DMS53 treated with DMSO at 0.1 percent for 48 hours (cell line): ENCODE data around the gene TMEM131L.
A peak's percentile ranks its signal among the peaks of the same experiment; 100 is the strongest.

Source experiments
- DNase-seq: peaks from one replicate; lab custom pipeline; 2025; ENCODE audit not compliant: unreplicated experiment; lab: John Stamatoyannopoulos, UW

The TMEM131L gene

DNA sequence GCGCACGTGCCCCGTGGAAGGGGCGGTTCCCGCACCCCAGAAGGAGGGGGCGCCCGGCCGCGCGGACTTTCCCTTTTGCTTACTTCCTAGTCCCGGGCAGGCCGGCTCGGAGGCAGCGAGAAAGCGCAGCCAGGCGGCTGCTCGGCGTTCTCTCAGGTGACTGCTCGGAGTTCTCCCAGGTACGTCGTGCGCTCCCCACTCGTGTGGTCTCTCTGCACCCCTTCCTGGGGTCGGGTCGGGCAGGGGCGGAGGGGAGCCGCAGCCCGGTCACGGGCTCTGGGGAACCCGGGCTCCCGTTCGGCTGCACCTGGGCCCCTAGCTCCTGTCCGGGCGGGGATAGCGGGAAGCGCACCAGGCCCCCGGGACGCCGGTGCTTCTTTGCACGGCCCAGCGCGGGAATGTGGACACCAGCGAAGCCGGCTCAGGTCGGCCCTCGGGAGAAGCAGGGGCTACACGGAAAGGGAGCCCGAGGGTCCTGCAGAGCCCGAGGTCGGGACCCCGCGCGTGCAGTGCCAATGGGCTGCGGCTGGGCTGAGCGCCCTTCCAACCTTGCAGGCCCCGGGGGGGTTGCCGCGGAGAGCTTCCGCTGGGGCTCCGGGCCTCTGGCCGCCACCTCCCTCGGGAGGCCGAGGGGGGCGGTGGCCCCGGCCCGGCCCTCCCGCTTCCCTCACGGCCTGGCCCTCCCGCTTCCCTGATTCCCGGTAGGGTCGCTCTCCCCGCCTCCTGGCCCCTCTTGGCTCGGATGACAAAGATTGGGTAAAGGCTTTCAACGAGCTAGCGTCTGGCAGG is 218.2 kb downstream of the TMEM131L start, which contains the start of gene TLR2:
TLR2 (plus strand) TSS at position 99 of the 789 bp plus-strand sequence. CDS start 18,628 bp downstream, outside the sequence.
- peak; percentile 36 for DNase-seq

DNA sequence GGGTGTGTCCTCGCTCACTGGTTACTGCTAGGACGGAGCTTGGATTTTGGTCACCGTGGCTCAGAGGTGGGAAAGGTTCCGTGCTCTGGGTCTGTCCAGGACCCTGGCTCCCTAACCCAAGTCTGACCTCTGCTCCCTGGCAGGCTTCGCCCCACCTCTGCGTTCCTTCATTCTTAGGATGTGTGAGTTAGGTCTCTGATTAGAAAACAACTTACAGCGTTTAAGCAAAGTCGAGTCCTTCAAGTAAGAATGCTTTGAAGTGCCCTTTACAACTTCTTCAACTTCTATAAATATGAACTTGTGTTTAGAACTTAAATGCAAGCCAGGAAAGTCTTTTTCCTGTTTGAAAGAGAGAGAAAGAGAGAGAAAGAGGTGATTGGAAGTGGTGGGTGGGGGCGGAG is 218.8 kb downstream of the TMEM131L start:
- no peak for DNase-seq
